Upper lobe of left lung (tissue), 4 donors: ENCODE results near the gene PROM2.

ENCODE experiments used
- EP300 ChIP-seq, 4 donors: sonication (generic); formaldehyde crosslinking; IDR thresholded peaks; one replicate each; pipeline ENCODE4 v1.5.1; 2017; ENCODE audit warnings: antibody characterized with exemption in 4 of 4, control low read depth in 2 of 4
- POLR2A ChIP-seq, 4 donors: fragments of 450-650 bp; IDR thresholded peaks; one replicate each; pipeline ENCODE4 v1.5.1; 2016 to 2017; ENCODE audit warnings: antibody characterized with exemption in 4 of 4, mild to moderate bottlenecking in 2 of 4
- POLR2AphosphoS5 ChIP-seq, 2 donors: sonication (generic); formaldehyde crosslinking; IDR thresholded peaks; one replicate each; pipeline ENCODE4 v1.5.1; 2017; ENCODE audit warnings: antibody characterized with exemption in 2 of 2
- TF ChIP-seq, protein P1 (sequence below), 6 experiments: fragments of 450-650 bp in 4 of 6; fragments of 200-600 bp in 2 of 6; sonication (generic) in 2 of 6; IDR thresholded peaks; one replicate each; pipeline ENCODE4 v1.5.1; 2016 to 2019; ENCODE audit warnings: antibody characterized with exemption in 6 of 6

DNA sequence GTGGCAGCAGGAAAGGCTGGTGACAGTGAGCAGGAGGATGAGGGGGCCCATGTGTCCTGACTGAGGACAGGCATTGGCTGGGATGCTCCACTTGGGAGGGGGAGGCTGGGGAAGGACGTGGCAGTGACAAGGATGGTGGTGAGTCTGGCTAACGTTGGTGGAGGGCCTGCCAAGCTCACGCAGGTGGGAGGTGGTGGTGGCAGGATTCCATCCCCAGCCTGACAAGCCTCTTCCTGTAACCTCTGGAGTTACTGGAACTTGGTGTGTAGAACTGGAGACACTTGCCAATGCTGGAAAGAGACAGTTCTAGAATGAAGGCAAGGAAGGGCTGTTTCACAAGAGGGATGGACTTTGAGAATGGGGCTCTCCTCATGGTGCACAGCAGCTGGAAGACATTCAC lies 8.2 kb downstream of the PROM2 start:
- TF ChIP-seq POLR2AphosphoS5 (IDR thresholded peaks at IDR 0.05) = no peak
- TF ChIP-seq, protein P1, sequence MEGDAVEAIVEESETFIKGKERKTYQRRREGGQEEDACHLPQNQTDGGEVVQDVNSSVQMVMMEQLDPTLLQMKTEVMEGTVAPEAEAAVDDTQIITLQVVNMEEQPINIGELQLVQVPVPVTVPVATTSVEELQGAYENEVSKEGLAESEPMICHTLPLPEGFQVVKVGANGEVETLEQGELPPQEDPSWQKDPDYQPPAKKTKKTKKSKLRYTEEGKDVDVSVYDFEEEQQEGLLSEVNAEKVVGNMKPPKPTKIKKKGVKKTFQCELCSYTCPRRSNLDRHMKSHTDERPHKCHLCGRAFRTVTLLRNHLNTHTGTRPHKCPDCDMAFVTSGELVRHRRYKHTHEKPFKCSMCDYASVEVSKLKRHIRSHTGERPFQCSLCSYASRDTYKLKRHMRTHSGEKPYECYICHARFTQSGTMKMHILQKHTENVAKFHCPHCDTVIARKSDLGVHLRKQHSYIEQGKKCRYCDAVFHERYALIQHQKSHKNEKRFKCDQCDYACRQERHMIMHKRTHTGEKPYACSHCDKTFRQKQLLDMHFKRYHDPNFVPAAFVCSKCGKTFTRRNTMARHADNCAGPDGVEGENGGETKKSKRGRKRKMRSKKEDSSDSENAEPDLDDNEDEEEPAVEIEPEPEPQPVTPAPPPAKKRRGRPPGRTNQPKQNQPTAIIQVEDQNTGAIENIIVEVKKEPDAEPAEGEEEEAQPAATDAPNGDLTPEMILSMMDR (IDR thresholded peaks at IDR 0.05) = no peak
- TF ChIP-seq POLR2A (IDR thresholded peaks at IDR 0.05) = no peak
- TF ChIP-seq EP300 (IDR thresholded peaks at IDR 0.05) = no peak
